GM21515 (cell line): ENCODE data around the gene MPG.
A peak's percentile ranks its signal among the peaks of the same experiment; 100 is the strongest.

Source experiments
- ATAC-seq: cut with Tn5 transposase; IDR thresholded peaks from one replicate; pipeline ENCODE4 v1.9.1; 2021; ENCODE audit not compliant: unreplicated experiment

Gene MPG

DNA sequence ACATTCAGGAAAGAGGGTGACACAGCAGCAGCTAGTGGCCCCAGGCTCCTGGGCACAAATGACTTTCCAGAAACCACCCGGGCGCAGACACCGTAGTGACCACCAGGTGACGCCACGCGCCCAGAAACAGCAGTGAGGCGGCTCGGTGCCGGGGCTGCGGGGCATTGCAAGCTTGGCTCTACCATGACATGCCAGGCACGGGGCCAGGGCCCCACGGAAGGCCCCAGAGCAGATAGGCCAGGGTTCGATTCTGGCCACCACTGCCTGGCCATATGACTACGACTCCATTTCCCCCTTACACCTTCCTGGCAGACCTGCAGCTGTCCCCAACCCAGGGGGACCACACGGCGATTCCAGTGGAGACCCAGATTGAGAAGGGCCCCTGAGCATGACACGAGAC lies 12.3 kb upstream of the MPG start:
- no peak for ATAC-seq

DNA sequence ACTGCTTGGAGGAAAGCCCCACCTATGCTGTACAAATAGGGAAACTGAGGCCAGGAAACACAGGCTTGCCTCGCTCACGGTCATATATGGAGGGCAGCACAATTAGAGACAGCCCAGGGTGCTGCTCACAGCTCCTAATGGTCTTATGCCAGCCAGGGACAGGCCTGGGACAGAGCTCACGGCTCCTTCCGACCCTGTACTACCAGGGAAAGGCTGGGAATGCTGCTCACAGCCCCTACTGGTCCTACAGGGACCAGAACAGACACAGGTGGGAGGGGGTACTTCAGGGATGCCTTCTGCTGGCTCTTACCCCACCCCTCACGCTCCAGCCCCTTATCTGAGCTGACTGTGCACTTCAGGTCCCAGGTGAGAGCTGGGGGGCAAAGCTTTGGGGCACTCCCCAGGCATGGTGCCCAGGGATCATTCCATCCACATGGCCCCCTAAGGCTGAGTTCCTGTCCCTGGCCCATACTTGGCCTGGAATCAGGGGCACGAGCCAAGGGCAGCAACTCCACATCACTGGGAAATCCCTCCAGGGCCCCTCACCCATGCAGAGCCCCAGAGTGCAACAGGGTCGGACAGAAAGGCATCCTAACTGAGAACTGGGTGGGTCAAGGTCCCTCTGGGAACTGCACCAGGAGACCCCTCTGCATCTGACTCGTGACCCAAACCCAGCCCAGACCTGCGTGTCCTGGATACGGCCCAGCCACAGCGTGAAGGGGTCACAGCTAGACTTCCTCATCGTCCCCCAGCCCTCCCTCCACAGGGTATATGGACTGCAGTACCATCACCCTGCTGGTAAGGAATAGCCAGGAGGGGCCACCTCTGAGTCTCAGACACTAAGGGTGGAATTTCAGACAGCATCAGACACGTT lies 11.5 kb upstream of the MPG start:
- no peak for ATAC-seq

DNA sequence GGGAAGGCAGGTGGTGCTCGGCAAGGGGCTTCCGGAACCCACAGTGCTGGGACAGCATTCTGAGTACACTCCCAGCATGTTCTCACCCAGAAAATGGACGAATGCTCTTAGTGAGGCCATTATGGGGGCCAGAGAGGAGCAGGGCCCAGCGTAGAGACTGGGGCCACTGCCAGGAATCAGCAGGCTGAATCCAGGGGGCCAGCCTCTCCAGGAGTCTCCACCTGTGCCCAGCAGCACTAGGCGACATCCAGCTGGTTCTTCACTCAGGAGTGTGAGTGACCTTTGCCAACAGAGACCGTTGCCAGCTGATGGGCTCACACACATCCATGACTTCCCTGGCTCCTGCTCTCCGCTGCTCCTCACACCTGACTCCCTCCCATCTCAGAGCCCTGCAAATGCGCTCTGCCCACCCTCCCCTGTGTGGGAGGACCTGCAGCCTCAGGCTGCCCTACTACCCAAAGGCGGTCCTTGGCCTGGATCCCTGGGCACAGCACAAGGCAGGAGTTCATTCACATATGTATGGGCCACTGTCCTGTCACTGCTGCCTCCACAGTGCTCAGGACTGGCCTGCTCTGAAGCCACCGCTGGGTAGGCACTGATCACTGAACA lies 10.7 kb upstream of the MPG start:
- ATAC-seq, result no peak

DNA sequence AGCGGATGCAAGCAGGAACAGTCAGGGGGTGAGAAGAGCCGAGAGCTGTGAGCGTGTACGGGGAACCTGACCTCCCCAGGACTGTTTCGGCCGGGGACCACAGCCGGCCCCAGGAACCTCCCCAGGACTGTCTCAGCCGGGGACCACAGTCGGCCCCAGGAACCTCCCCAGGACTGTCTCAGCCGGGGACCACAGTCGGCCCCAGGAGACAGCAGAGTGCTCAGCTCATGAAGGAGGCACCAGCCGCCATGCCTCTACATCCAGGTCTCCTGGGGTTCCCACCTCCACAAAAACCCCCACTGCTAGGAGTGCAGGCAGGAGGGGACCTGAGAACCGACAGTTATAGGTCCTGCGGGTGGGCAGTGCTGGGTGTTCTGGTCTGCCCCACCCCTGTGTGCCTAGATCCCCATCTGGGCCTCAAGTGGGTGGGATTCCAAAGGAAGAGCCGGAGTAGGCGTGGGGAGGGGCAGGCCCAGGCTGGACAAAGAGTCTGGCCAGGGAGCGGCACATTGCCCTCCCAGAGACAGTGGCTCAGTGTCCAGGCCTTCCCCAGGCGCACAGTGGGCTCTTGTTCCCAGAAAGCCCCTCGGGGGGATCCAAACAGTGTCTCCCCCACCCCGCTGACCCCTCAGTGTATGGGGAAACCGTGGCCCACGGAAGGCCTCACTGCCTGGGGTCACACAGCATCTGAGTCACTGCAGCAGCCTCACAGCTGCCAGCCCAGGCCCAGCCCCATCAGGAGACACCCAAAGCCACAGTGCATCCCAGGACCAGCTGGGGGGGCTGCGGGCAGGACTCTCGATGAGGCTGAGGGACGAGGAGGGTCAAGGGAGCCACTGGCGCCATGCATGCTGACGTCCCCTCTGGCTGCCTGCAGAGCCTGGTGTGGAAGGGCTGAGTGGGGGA lies 9.9 kb upstream of the MPG start:
- no peak for ATAC-seq

DNA sequence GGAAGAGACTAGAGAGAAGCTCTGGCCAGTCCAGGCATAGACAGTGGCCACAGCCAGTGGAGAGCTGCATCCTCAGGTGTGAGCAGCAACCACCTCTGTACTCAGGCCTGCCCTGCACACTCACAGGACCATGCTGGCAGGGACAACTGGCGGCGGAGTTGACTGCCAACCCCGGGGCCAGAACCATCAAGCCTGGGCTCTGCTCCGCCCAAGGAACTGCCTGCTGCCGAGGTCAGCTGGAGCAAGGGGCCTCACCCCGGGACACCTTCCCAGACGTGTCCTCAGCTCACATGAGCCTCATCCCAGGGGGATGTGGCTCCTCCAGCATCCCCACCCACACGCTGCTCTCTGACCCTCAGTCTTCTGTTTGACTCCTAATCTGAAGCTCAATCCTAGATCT lies 8.8 kb upstream of the MPG start:
- no peak for ATAC-seq

DNA sequence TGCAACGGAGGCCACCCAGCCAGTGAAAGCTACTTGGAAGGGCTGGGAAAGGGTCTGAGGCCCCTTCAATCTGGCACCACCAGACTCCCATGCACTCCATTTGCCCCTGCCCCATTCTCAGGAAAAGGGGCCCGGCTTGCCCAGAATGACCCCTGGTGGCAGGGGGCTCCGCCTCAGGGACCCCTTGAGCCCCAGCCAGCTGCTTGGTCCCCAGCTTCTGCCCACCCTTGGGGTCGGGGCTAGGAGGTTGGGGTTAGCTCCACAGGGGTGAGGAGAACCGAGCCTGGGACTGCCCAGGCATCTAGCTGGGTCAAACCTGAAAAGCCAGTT lies 6.8 kb upstream of the MPG start:
- ATAC-seq, result no peak

DNA sequence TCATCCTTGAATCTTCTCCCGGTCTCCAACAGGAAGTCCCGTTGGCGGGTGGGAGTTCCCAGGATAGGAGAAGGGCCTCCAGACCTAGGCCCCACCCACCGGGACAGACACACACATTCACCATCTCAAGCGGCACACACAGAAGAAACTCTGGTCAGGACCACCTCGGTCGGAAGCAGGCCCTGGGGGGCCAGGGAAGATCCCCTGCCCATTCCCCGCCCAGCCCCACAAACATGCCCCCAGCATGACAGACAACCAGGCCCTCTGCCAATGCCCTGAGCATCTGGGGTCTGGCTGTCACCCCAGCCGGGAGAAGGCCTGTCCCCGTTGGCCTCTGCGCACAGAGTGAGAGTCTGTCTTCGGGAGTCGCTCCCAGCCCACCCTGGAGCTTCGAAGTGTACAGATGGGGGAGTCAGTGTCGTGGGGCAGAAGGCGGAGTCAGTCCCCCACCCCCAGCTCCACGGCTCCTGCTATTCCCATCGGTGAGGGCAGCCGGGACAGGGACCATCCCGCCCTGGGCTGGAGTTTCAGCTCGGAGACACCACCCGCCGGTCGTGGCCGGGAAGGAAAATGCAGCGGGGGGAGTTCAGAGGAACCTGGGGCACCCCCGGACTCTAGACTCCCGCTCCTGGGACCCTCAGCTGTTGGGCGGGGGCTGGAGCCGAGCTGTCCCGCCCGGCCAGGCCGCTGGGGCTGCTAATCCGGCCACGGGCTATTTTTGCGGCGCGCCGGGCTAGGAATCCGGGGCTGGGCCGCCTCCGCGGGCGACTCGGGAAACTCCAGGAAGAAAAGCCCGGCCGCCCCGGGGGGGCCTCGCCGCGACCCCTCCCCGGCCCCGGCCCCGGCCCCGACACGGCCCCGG lies 6.3 kb upstream of the MPG start:
- ATAC-seq, result no peak

DNA sequence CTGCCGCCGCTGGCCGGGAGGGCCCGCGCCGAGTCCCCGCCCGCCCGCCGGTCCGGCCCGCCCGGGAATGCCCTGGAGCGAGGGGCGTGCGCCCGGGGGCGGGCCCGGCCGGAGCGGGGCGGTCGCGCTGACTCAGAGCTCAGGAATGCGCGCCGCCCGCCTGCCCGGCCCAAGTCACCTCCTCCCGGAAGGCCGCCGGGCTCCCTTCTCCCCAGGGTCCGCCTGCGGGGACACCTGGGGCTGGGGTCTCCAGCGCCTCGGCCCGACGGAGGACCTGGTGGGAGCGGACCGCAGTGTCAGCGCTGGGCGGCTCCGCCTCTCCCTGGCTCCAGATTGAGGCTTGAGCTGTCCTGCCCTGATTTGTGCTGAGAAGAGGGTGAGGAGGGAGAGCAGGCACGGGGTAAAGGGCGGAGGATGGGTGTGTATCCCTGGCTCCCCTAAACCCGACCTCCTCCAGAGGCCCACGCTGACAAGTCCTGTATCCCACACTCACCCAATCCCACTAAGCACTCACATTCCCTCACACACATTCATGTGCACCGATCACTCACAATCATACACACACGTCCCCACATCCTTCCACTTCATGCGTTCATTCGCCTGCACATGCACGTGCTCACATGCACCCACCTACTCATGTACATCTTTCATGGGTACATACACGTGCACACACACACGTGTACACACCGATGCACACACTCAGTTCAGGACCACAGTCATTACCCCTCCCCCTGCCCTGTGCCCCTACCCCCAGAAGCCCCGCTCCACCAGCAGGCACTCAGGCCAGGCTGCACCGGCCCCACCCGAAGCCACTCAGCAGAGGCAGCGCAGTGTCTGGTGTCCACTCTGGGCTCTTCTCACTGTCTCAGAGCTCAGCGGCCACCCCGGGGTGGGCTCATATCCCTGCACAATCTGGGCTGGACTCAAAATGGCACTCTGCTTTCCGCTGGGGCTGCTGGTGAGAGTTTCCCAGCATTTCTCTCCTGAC lies 5.2 kb upstream of the MPG start, which contains the start of gene RHBDF1:
TSS of gene RHBDF1 (minus strand) at position 71 of the 988 bp plus-strand sequence. CDS start 7,616 bp downstream, outside the sequence.
- no peak for ATAC-seq

DNA sequence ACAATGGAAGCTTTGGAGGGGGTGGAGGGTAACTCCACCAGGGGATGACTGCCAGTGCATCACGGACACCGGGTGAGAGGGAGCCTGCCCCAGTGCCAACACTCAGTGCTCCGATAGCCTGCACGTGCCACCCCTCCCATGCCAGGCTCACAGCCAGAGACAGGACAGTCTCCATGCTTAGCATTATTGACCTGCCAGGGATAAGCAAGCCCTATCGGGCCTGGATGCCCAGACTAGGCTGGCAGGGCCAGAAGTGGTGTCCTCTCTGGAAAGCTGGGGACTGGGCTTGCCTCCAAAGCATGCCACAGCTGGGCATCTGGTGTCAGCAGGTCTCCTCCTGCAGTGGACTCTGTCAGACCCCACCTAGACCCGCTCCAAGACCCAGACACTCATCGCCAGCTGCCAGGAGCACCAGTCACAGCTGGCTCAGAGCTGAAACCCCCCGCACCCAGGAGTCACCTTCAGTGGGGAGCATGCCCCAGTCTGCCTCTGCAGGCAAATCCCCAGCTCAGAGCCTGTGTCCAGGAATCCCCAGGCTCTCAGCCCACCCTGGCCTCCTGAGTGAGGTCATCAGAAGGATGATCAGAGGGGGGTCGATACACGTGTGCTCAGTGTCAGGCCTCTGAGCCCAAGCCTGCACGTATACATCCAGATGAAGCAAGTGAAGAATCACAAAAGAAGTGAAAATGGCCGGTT lies 3.8 kb upstream of the MPG start:
- ATAC-seq, result no peak

DNA sequence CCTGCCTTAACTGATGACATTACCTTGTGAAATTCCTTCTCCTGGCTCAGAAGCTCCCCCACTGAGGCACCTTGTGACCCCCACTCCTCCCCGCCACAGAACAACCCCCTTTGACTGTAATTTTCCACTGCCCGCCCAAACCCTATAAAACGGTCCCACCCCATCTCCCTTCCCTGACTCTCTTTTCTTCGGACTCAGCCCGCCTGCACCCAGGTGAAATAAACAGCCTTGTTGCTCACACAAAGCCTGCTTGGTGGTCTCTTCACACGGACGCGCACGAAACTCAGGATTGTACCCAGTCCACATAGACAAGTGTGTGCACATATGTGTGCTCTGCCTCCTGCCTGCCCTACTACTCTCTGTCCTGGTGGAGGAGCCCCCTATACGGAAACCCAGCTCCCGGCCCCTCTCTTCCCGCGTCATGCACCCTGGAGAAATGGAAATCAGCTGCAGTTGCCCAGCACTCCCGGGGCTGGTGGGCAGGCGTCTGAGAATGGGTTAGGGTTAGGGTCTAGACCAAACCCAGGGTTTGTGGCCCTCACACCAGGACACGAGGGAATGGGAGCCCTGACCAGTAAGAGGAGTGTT lies 3.2 kb upstream of the MPG start:
- no peak for ATAC-seq

DNA sequence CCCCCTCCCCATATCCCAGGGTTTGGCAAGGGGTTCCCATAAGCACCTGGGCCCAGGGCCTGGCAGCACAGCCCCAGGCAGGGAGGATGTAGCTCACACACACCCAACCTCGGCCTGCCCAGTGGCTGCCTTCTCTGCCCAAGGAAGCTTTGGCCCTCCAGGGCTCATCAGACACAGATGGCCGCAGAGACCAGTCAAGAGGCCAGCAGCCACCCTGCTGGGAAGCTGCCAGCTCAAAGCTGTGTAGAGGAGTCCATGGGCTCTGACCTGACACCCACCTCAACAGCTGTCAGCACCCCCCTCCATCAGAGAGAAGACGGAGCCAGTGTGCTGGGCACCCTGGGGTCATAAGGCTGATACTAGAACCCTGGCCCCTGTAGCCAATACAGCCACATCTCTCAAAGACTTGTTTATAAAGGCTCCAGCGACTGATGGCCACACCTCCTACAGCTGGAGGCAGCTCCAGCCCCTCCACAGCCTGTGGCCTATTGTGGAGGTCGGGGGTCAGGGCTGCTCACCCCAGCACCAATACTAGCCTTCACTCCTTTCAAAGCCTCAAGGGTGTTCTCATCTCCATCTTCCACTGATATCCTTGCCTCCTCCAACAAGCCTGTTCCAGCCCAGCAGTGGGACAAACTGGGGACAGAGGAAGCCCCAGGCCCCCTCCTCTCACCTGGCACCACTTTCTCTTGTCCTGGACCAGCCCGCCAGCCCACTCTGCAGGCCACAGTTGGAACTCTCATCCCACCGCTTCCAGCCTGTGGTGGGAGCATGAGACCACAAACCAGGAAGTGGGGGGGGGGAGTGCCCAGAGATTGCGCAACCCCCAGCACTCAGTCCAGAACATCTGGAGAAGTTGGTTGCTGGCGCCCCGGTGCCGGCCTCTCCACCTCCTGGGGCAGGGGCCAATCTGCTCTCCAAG lies 2.2 kb upstream of the MPG start:
- no peak for ATAC-seq

DNA sequence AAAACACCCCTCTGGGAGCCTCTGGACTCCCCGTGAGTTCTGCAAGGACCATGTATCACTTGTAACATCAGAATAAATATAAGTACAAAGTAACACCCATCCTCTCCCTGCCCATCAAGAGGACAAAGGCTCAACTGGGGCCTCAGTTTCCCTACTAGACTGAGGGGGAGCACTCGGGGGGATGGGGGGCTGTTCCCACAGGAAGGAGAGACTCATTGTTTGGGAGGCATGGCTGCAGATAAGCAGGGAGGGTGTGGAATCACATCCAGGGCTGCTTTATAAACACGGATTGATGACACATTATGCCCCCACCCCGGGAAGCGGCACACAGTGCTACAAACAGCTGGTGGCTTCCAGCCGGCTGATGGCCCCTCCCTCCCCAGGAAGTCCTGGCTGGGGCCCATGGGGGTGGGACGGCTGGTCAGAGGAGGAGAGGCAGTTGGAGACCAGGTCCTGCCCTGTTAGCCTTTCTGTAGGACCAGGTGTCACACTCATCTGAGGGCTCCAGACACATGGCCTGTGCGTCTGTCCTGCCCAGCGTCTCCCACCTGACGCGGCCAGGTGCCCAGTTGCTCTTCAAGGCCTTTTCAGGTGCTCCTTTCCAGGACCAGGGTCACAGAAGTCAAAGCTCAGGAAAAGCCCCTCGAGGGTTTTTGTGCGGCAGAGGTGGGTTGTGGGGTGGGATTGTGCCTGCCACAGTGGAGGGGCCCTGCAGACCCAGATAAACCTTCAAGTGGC lies 1.3 kb upstream of the MPG start:
- ATAC-seq, result no peak

DNA sequence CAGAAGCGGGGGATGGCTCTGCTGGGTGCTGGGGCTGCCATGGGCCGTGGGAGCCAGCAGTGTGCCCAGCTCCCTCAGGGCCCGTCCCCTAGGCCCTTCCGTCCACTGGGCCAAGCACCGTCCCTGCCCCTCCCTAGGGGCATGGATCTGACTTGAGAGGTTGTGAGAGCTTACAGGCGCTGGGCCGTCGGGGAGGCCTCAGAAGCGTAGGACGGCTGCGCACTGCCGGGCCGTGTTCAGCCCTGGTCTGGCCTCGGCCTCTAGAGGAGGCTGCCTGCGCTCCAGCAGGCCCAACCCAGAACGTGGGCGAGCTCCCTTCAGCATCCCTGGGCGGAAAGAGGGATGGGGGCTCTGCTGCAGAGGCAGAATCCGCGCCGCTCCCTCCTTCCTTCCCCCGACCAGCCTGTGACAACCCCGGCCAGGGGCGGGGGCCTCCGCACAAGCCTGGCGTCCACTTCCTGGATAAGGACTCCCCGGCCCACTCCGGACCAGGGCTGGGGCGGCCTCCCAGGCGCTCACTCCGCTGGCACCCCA lies 685 bp upstream of the MPG start:
- peak; percentile 11 for ATAC-seq

DNA sequence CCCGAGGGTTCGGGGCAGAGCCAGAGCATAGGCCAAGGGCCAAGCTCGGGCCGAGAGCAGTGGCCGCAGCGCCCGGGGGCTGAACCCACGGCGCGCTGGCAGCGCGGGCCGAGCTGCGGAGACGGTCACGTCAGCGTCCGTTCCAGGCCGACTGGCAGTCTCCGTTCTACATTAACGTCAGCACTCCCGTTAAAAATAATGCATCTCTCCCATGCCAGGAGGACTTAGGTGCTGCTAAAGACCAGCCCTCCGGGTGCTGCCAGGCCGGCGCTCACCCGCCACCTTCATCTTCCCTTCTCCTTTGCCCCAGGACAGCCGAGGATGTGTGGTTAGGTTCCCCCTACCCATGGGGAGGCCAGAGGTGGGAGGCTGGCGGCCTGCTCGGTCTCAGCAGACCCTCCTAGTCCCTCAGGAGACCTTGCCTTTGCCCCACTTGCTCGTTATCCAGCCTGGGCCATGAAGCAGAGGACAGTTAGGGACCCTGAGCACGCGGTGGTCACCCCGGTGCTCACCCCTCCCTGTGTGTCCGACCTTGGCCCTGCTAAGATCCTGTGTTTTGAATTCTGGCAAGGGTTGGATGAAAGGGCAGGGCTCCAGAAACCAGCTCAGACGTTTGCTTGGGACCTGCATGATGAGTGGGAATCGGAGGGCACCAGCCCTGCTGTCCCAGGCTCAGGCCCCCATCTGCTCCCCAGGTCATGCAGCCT lies 572 bp downstream of the MPG start:
- no peak for ATAC-seq

DNA sequence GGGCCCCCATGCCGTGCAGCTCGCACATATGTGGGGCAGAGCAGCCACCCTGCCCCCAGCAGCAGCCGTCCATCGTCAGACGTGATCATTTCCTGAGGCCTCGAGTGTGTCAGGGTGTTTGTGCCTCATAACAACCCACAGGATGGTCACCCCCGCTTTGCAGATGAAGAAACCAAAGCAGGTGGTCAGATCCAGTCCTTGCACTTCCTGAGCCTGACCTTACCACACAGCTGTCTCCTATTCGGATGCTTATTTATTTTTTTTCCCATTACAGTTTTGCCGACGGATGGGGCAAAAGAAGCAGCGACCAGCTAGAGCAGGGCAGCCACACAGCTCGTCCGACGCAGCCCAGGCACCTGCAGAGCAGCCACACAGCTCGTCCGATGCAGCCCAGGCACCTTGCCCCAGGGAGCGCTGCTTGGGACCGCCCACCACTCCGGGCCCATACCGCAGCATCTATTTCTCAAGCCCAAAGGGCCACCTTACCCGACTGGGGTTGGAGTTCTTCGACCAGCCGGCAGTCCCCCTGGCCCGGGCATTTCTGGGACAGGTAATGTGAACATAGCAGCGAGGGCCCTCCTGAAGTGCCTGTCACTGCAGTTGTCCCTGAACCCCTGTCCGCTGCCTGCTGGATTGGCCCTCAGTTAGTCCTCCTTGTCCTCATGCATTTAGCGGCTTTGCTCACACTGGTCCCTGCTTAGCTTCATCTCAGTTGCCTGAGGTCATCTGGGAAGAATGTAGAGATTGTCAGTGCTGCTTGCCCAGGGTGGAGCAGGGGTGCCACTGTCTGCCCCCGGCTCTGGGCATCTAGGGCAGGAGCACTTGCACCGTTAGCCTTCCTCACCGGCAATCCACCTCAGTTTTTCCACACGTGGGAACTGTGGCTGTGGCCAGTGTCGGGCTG lies 1.4 kb downstream of the MPG start:
- no peak for ATAC-seq
